Vagina (tissue), 2 donors: ENCODE results near the gene TRPM2. TPM values are rescaled to one million over a fixed set of nuclear protein-coding genes. Genes with fewer than 3 reads are reported as not detected.
"Not testable (repeated sequence)": the region's sequence is repeated elsewhere in the genome, so short reads cannot be mapped to it uniquely, and the experiment has no call there.

Experiments used
- DNase-seq, 2 donors: peaks; one replicate each; pipeline ENCODE4 v3.0.0-alpha.2; 2017; ENCODE audit errors: extremely low spot score in 2 of 2
- H3K27ac ChIP-seq: fragments of 200-600 bp; sonication (generic); one replicate; pipeline ENCODE4 v1.5.1; 2019
- H3K27me3 ChIP-seq: fragments of 200-600 bp; sonication (generic); one replicate; pipeline ENCODE4 v1.5.1; 2019
- H3K36me3 ChIP-seq, 2 donors: fragments of 200-600 bp; sonication (generic); one replicate each; pipeline ENCODE4 v1.5.1; 2017 to 2019
- H3K4me1 ChIP-seq: fragments of 200-600 bp; sonication (generic); one replicate; pipeline ENCODE4 v1.5.1; 2019
- H3K4me3 ChIP-seq, 2 donors: fragments of 200-600 bp; sonication (generic); 1 replicate in 1 of 2; 2 replicates in 1 of 2; pipeline ENCODE4 v1.5.1; 2016 to 2019
- H3K9me3 ChIP-seq: fragments of 200-600 bp; sonication (generic); one replicate; pipeline ENCODE4 v1.5.1; 2019
- POLR2A ChIP-seq, 2 donors: fragments of 450-650 bp; IDR thresholded peaks; one replicate each; pipeline ENCODE4 v1.6.1; 2017; ENCODE audit warnings: antibody characterized with exemption in 2 of 2, mild to moderate bottlenecking in 2 of 2, moderate library complexity in 2 of 2
- POLR2AphosphoS5 ChIP-seq, 2 donors: sonication (generic); formaldehyde crosslinking; IDR thresholded peaks; one replicate each; pipeline ENCODE4 v1.9.0; 2017; ENCODE audit warnings: antibody characterized with exemption in 2 of 2, mild to moderate bottlenecking in 2 of 2, low read depth in 1 of 2; ENCODE audit not compliant: insufficient read depth in 1 of 2
- intact Hi-C: fragments of 100-400 bp; cut with DNase I; formaldehyde crosslinking; loops from one replicate; pipeline ENCODE4 v1.15.1; 2023
- total RNA-seq: library from RNA; depleted of rRNA; stranded (reverse); fragments of >200 nt; gene quantifications from one replicate; pipeline ENCODE4 v1.2.3, GENCODE V29; 2016
- TF ChIP-seq, protein P1 (sequence below), 3 experiments: fragments of 450-650 bp in 2 of 3; fragments of 200-600 bp in 1 of 3; sonication (generic) in 1 of 3; IDR thresholded peaks; one replicate each; pipeline ENCODE4 v1.5.1; 2017 to 2019; ENCODE audit warnings: antibody characterized with exemption in 3 of 3, mild to moderate bottlenecking in 2 of 3, moderate library complexity in 2 of 3

TRPM2 gene
- total RNA-seq, 1 donor from 2014 or later = 2.2 TPM

DNA sequence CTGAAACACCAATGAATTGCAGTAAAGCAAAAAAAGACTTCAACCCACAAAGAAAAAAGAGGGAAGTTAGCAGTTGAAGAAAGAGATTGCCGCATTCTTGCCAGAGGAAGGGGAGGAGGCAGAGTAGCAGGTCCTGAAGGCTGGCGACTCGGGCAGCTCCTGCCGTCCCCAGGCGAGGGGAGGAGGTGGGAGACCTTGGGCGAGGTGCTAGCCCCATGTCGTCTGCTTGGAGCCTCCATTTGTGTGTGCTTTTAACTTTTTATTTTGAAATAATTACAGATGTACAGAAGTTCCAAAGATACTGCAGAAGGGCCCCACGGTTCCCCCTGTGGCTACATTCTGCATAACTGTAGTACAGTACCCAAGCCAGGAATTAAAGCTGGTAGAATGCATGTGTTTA lies 6.7 kb downstream of the TRPM2 start:
- Histone ChIP-seq H3K4me1 (no peaks in the 10 kb centered on the region), H3K27me3 (no peaks in the 10 kb centered on the region)
- intact Hi-C loops = no loop called here

DNA sequence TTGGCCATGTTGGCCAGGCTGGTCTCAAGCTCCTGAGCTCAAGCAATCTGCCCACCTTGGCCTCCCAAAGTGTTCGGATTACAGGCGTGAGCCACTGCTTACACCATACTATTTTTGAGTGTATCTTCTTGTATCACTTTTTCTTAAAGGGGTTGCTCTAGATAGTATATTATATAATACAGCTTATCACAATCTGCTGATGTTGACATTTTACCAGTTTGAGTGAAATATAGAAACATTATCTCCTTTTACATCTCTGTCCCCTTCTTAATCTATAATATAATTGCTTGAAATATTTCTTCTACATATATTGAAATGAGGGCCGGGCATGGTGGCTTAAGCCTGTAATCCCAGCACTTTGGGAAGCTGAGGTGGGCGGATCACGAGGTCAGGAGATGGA lies 8.5 kb downstream of the TRPM2 start:
- intact Hi-C loops, H3K9me3 ChIP-seq, DNase-seq, H3K4me1 ChIP-seq, H3K4me3 ChIP-seq, H3K27me3 ChIP-seq, H3K36me3 ChIP-seq, H3K27ac ChIP-seq: not testable (repeated sequence)

More for the DNA sequence above, 6.7 kb downstream of the TRPM2 start:
- Histone ChIP-seq H3K9me3 (no peaks in the 10 kb centered on the region), H3K36me3 (no peaks in the 10 kb centered on the region), H3K27ac (no peak overlapping the region), H3K4me3 (no peak overlapping the region)
- TF ChIP-seq POLR2A (IDR thresholded peaks at IDR 0.05) = no peak
- TF ChIP-seq, protein P1, sequence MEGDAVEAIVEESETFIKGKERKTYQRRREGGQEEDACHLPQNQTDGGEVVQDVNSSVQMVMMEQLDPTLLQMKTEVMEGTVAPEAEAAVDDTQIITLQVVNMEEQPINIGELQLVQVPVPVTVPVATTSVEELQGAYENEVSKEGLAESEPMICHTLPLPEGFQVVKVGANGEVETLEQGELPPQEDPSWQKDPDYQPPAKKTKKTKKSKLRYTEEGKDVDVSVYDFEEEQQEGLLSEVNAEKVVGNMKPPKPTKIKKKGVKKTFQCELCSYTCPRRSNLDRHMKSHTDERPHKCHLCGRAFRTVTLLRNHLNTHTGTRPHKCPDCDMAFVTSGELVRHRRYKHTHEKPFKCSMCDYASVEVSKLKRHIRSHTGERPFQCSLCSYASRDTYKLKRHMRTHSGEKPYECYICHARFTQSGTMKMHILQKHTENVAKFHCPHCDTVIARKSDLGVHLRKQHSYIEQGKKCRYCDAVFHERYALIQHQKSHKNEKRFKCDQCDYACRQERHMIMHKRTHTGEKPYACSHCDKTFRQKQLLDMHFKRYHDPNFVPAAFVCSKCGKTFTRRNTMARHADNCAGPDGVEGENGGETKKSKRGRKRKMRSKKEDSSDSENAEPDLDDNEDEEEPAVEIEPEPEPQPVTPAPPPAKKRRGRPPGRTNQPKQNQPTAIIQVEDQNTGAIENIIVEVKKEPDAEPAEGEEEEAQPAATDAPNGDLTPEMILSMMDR (IDR thresholded peaks at IDR 0.05) = no peak
- no peak for TF ChIP-seq POLR2AphosphoS5 (IDR thresholded peaks at IDR 0.05; ENCODE audit: insufficient read depth in 1 of 2, low read depth in 1 of 2)
- no peak for DNase-seq

DNA sequence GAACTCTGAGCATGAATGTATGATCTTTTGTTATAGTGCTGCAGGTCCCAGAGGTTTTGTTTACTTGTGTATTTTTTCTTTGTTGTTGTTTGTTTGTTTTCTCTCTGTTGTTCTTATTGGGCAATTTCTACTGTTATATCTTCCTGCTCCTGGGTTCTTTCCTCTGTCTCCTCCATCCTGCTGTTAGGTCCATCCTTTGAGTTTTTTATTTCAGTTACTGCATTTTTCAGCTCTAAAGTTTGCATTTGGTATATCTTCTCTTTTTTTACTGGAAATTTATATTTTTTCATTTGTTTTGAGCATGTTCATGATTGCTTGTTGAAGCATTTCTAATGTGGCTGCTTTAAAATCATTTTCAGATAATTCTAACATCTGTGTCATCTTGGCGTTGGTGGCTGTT lies 9.9 kb downstream of the TRPM2 start:
- H3K27me3 ChIP-seq = no peaks in the 10 kb centered on the region

DNA sequence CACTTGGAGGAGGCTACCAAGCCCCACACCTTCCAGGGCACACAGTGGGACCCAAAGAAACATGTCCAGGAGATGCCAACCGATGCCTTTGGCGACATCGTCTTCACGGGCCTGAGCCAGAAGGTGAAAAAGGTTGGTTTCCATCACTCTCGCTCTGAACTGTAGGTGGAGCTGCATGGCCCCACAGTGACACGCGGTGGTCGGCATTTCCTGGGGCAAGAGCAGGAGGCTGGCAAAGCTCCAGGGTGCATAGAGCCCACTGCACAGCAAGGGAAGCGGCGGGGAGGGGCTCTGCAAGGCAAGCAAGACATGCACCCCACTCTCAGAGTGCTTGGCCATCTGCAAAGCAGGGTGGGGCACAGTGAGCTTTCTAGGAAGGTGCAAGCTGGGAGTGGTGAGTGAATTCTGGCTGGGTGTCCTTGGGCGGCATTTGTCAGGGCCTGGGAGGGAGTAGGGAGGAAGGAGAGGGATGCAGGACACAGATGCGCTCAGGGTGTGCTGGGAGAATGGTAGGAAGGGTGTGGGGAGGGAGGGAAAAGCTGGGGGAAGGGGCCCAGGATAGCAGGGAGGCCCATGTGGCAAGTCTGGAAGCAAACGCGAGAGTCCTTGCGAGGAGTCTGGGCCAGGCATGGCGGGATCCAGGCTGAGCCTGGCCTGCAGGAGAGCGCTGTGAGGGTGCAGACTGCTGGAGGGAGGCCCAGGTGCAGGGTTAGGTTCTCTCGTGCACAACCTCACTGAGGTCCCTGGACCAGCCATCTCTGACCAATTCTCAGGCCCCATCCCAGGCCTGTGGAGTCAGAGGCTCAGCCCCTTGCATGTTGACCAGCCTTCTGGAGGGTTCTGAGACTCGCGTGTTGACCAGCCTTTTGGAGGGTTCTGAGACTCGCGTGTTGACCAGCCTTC lies 11.0 kb downstream of the TRPM2 start:
- intact Hi-C loops = no loop called here
- Histone ChIP-seq H3K36me3 (no peaks in the 10 kb centered on the region), H3K27me3 (no peaks in the 10 kb centered on the region), H3K4me3 (no peak overlapping the region), H3K4me1 (no peaks in the 10 kb centered on the region), H3K9me3 (no peaks in the 10 kb centered on the region), H3K27ac (no peak overlapping the region)
- no peak for DNase-seq
- no peak for TF ChIP-seq POLR2AphosphoS5 (IDR thresholded peaks at IDR 0.05; ENCODE audit: insufficient read depth in 1 of 2, low read depth in 1 of 2)
- TF ChIP-seq POLR2A (IDR thresholded peaks at IDR 0.05) = no peak
- TF ChIP-seq, protein P1 (IDR thresholded peaks at IDR 0.05) = no peak

More for the DNA sequence above, 9.9 kb downstream of the TRPM2 start:
- H3K27ac ChIP-seq = no peak overlapping the region
- DNase-seq = no peak
- no peak overlapping the region for H3K4me3 ChIP-seq
- H3K36me3 ChIP-seq = no peaks in the 10 kb centered on the region
- TF ChIP-seq POLR2A (IDR thresholded peaks at IDR 0.05) (no peak), POLR2AphosphoS5 (IDR thresholded peaks at IDR 0.05; ENCODE audit: insufficient read depth in 1 of 2, low read depth in 1 of 2) (no peak)
- TF ChIP-seq, protein P1 (IDR thresholded peaks at IDR 0.05) = no peak
- no peaks in the 10 kb centered on the region for H3K4me1 ChIP-seq
- intact Hi-C loops = no loop called here
- no peaks in the 10 kb centered on the region for H3K9me3 ChIP-seq

DNA sequence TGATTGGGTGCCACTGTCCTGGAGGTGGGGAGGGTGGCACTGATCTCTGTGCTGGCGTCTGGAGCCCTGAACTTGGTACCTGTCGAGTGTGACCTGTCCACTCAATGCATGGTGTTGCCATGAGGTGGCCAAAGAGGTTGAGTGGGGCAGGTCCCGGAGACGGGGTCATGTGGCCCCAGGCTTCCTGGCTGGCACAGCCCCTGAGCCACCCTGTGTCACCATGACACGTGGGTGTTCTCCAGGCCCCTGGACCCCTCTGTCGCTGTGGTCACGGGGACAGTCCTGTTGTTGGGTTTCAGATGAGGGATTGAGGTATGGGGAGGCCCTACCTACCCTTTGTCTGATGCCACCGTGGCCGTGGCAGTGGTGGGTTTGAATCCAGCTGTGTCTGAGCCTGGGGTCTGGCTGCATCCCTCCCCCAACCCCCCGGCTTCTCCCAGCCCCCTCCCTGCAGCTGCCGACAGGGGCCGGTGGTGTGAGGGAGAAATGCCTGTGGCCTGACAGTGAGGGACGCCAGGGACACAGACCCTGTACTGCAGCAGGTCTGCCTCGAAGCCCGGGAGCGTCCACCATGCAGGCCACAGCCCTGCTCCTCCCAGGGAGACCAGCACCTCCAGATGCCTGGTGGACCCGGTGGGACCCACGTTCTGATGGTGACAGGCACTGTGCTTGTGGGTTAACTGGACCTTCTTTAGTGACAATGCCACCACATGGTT lies 12.0 kb downstream of the TRPM2 start:
- TF ChIP-seq POLR2AphosphoS5 (IDR thresholded peaks at IDR 0.05; ENCODE audit: insufficient read depth in 1 of 2, low read depth in 1 of 2) (no peak), POLR2A (IDR thresholded peaks at IDR 0.05) (no peak)
- TF ChIP-seq, protein P1 (IDR thresholded peaks at IDR 0.05) = no peak
- H3K4me1 ChIP-seq = no peaks in the 10 kb centered on the region
- H3K27me3 ChIP-seq = no peaks in the 10 kb centered on the region
- H3K9me3 ChIP-seq = no peaks in the 10 kb centered on the region
- DNase-seq = no peak
- intact Hi-C loops = no loop called here
- H3K27ac ChIP-seq = no peak overlapping the region
- no peak overlapping the region for H3K4me3 ChIP-seq
- H3K36me3 ChIP-seq = no peaks in the 10 kb centered on the region
